H9 (cell line): ENCODE results near the gene CRYM. TPM values are rescaled to one million over a fixed set of nuclear protein-coding genes. Genes with fewer than 3 reads are reported as not detected.

Experiments used
- DNase-seq: peaks from one replicate; pipeline ENCODE4 v3.0.0-alpha.2; 2017
- H2AFZ ChIP-seq: one replicate; pipeline ENCODE4 v1.6.1; 2013; ENCODE audit warnings: mild to moderate bottlenecking, low read length, control low read depth, moderate library complexity
- H2AK5ac ChIP-seq: 2 replicates; pipeline ENCODE4 v1.6.1; 2013; ENCODE audit warnings: low read length, control low read depth, mixed read lengths; ENCODE audit not compliant: insufficient read length
- H2BK120ac ChIP-seq: one replicate; pipeline ENCODE4 v1.6.1; 2013; ENCODE audit warnings: low read depth, mild to moderate bottlenecking, low read length, control low read depth, inconsistent platforms; ENCODE audit not compliant: poor library complexity, severe bottlenecking
- H2BK12ac ChIP-seq: 2 replicates; pipeline ENCODE4 v1.6.1; 2013; ENCODE audit warnings: low read length, control low read depth, mixed read lengths, low read depth; ENCODE audit not compliant: insufficient read length
- H2BK15ac ChIP-seq: 2 replicates; pipeline ENCODE4 v1.6.1; 2013; ENCODE audit warnings: low read depth, low read length, control low read depth
- H2BK20ac ChIP-seq: one replicate; pipeline ENCODE4 v1.6.1; 2013; ENCODE audit warnings: low read depth, mild to moderate bottlenecking, low read length, control low read depth, inconsistent platforms; ENCODE audit not compliant: poor library complexity, severe bottlenecking
- H2BK5ac ChIP-seq: 2 replicates; pipeline ENCODE4 v1.6.1; 2013; ENCODE audit warnings: low read length, control low read depth, mixed read lengths; ENCODE audit not compliant: insufficient read length
- H3K14ac ChIP-seq: 2 replicates; pipeline ENCODE4 v1.6.1; 2013; ENCODE audit warnings: low read length, control low read depth; ENCODE audit not compliant: insufficient read depth
- H3K18ac ChIP-seq: 2 replicates; pipeline ENCODE4 v1.6.1; 2013; ENCODE audit warnings: low read depth, mild to moderate bottlenecking, mixed read lengths, low read length, control low read depth; ENCODE audit not compliant: insufficient read length
- H3K23ac ChIP-seq: 2 replicates; pipeline ENCODE4 v1.6.1; 2013; ENCODE audit warnings: low read length, control low read depth, mixed read lengths, low read depth; ENCODE audit not compliant: insufficient read length
- H3K23me2 ChIP-seq: 2 replicates; pipeline ENCODE4 v1.6.1; 2013; ENCODE audit warnings: low read depth, mild to moderate bottlenecking, mixed read lengths, low read length, control low read depth; ENCODE audit not compliant: insufficient read length, poor library complexity, severe bottlenecking
- H3K27ac ChIP-seq: 2 replicates; pipeline ENCODE4 v1.5.1; 2013; ENCODE audit warnings: low read length, control low read depth, mixed read lengths, low read depth; ENCODE audit not compliant: insufficient read length
- H3K27me3 ChIP-seq: 2 replicates; pipeline ENCODE4 v1.6.1; 2013; ENCODE audit warnings: low read length, control low read depth, inconsistent platforms; ENCODE audit not compliant: insufficient read depth
- H3K4ac ChIP-seq: 2 replicates; pipeline ENCODE4 v1.6.1; 2013; ENCODE audit warnings: low read depth, mild to moderate bottlenecking, control low read depth, inconsistent platforms, low read length, moderate library complexity
- H3K4me1 ChIP-seq: 2 replicates; pipeline ENCODE4 v1.6.1; 2013; ENCODE audit warnings: low read length, control low read depth, inconsistent platforms; ENCODE audit not compliant: insufficient read depth
- H3K4me2 ChIP-seq: 2 replicates; pipeline ENCODE4 v1.6.1; 2013; ENCODE audit warnings: low read length, control low read depth, mixed read lengths; ENCODE audit not compliant: insufficient read length, insufficient read depth
- H3K56ac ChIP-seq: 2 replicates; pipeline ENCODE4 v1.6.1; 2013; ENCODE audit warnings: low read depth, mild to moderate bottlenecking, mixed read lengths, low read length, control low read depth; ENCODE audit not compliant: insufficient read length
- H3K79me1 ChIP-seq: 2 replicates; pipeline ENCODE4 v1.6.1; 2013; ENCODE audit warnings: low read depth, mild to moderate bottlenecking, moderate library complexity, low read length, control low read depth, inconsistent platforms; ENCODE audit not compliant: insufficient read depth, poor library complexity, severe bottlenecking
- H3K79me2 ChIP-seq: 2 replicates; pipeline ENCODE4 v1.6.1; 2013; ENCODE audit warnings: low read length, control low read depth, inconsistent platforms; ENCODE audit not compliant: insufficient read depth
- H3K9ac ChIP-seq: 2 replicates; pipeline ENCODE4 v1.6.1; 2013; ENCODE audit warnings: low read length, control low read depth, mixed read lengths; ENCODE audit not compliant: insufficient read length; ENCODE audit errors: extremely low read depth
- H3K9me3 ChIP-seq: one replicate; pipeline ENCODE4 v1.6.1; 2013; ENCODE audit warnings: low read depth, low read length, inconsistent platforms; ENCODE audit not compliant: control insufficient read depth
- H3T11ph ChIP-seq: one replicate; pipeline ENCODE4 v1.6.1; 2013; ENCODE audit warnings: mild to moderate bottlenecking, low read length, control low read depth, inconsistent platforms
- H4K20me1 ChIP-seq: one replicate; pipeline ENCODE4 v1.6.1; 2013; ENCODE audit not compliant: control insufficient read depth, insufficient read length, insufficient read depth
- H4K5ac ChIP-seq: 2 replicates; pipeline ENCODE4 v1.6.1; 2013; ENCODE audit warnings: low read depth, mild to moderate bottlenecking, mixed read lengths, low read length, control low read depth; ENCODE audit not compliant: insufficient read length
- H4K8ac ChIP-seq: replicated peaks from 2 replicates; pipeline ENCODE4 v1.6.1; 2013; ENCODE audit warnings: low read length, control low read depth, mixed read lengths, low read depth; ENCODE audit not compliant: insufficient read length
- H4K91ac ChIP-seq: 2 replicates; pipeline ENCODE4 v1.6.1; 2013; ENCODE audit warnings: low read depth, mild to moderate bottlenecking, moderate library complexity, mixed read lengths, low read length, control low read depth; ENCODE audit not compliant: insufficient read length
- H3K27ac Mint-ChIP-seq, 3 experiments: 2 replicates in 2 of 3; 3 replicates in 1 of 3; pipeline ENCODE4 v1.8.0; 2020 to 2021; ENCODE audit warnings: mixed read lengths in 3 of 3, mild to moderate bottlenecking in 1 of 3, moderate library complexity in 1 of 3
- H3K27me3 Mint-ChIP-seq: 2 replicates; pipeline ENCODE4 v1.8.0; 2021; ENCODE audit warnings: low read depth, mild to moderate bottlenecking, moderate library complexity, mixed read lengths
- H3K36me3 Mint-ChIP-seq, 3 experiments: 2 replicates in 2 of 3; 3 replicates in 1 of 3; pipeline ENCODE4 v1.8.0; 2020 to 2021; ENCODE audit warnings: low read depth in 3 of 3, mixed read lengths in 3 of 3; ENCODE audit not compliant: insufficient read depth in 1 of 3
- H3K4me1 Mint-ChIP-seq, 2 experiments: 2 replicates each; pipeline ENCODE4 v1.8.0; 2020; ENCODE audit warnings: mixed read lengths in 2 of 2
- H3K4me3 Mint-ChIP-seq, 2 experiments: 2 replicates in 1 of 2; 3 replicates in 1 of 2; pipeline ENCODE4 v1.8.0; 2020 to 2021; ENCODE audit warnings: mild to moderate bottlenecking in 2 of 2, mixed read lengths in 2 of 2, moderate library complexity in 1 of 2
- H3K9me3 Mint-ChIP-seq, 2 experiments: 2 replicates in 1 of 2; 3 replicates in 1 of 2; pipeline ENCODE4 v1.8.0; 2020; ENCODE audit warnings: mild to moderate bottlenecking in 2 of 2, mixed read lengths in 2 of 2, moderate library complexity in 1 of 2
- CTCF ChIP-seq: fragments of 200-600 bp; sonication (generic); conservative IDR thresholded peaks from 3 replicates; pipeline ENCODE4 v1.8.0; 2021; ENCODE audit warnings: antibody characterized with exemption, mild to moderate bottlenecking
- WGBS: extraction: QIAGEN DNeasy Blood & Tissue Kit; methylation state at CpG from one replicate; pipeline ENCODE4 v1.1.7; 2013; ENCODE audit warnings: missing lambda C conversion rate, low lambda C conversion rate, mixed read lengths; ENCODE audit not compliant: insufficient read length; ENCODE audit errors: extremely low coverage; 5-methylcytosine and 5-hydroxymethylcytosine counted together
- total RNA-seq: library from RNA; stranded (reverse); gene quantifications from 2 replicates; pipeline ENCODE4 v1.2.1, GENCODE V29; 2021

The CRYM gene
- total RNA-seq, 1 experiment from 2014 or later = 17.8 TPM

DNA sequence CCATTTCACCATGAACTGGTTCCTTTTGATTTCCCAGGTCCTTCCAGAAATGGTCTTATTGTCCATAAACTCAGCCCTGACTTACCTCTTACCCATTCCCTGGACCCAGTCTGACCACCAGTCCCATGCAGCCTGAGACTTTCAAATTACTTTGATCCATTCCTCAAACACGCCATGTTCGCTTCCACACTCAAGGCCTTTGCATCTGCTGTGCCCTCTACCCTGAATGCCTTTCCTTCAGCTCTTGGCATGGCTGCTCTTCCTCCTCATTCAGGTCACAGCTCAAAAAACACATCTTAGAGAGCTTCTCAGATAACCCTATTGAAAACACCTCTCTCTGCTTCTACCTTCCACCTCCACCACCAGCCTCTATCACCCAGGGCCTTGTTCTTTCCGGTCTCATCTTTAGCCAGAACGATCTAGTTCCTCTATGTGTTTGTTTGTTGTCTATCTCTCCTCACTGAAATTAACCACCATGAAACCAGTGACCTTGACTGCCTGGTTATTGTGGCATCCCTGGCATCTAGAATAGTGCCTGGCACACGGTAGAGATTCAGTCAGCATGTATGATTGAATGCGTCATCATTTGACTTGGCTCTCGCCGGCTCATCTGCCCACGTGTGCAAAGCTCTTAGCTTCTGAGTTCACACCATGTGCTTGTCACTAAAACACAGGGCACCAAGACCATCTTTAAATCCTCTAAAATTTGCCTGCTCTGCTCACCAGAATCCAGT, 12.8 kb downstream of the CRYM start:
- no peaks in the 10 kb centered on the region for H3K9me3 ChIP-seq
- H3K14ac ChIP-seq = no peak overlapping the region
- no peak overlapping the region for H3K27ac ChIP-seq
- H2BK5ac ChIP-seq = no peak overlapping the region
- H3K4me1 ChIP-seq = no peaks in the 10 kb centered on the region
- no peaks in the 10 kb centered on the region for H3K79me1 ChIP-seq
- Mint-ChIP-seq H3K36me3 (peaks cover 0 to 3% (median 2%) of the 10 kb centered on the region in 3 experiments; a peak in 4 of 7 replicates), H3K27me3 (no peaks in the 10 kb centered on the region; the same call in 1 of the 2 replicates), H3K27ac (no peak overlapping the region), H3K4me1 (no peaks in the 10 kb centered on the region; a peak in 2 of 4 replicates), H3K9me3 (no peaks in the 10 kb centered on the region), H3K4me3 (no peak overlapping the region)
- no peak overlapping the region for H3K23ac ChIP-seq
- H2AFZ ChIP-seq = no peak overlapping the region
- no peak overlapping the region for H3K4ac ChIP-seq
- no peak for TF ChIP-seq CTCF
- H2BK12ac ChIP-seq = no peak overlapping the region
- H3K9ac ChIP-seq = no peak overlapping the region
- no peaks in the 10 kb centered on the region for H3K27me3 ChIP-seq
- H4K5ac ChIP-seq = no peak overlapping the region
- H4K20me1 ChIP-seq = no peaks in the 10 kb centered on the region
- H2BK15ac ChIP-seq = no peak overlapping the region
- H3K56ac ChIP-seq = no peak overlapping the region
- no peak overlapping the region for H4K8ac ChIP-seq
- H4K91ac ChIP-seq = no peak overlapping the region
- WGBS = no CpG with 5 or more reads among the region's 9 CpGs
- H3T11ph ChIP-seq = no peak overlapping the region
- H2AK5ac ChIP-seq = no peak overlapping the region
- DNase-seq = no peak
- H2BK120ac ChIP-seq = no peak overlapping the region
- H2BK20ac ChIP-seq = no peak overlapping the region
- H3K18ac ChIP-seq = no peak overlapping the region
- H3K79me2 ChIP-seq = no peaks in the 10 kb centered on the region
- H3K4me2 ChIP-seq = no peak overlapping the region
- no peaks in the 10 kb centered on the region for H3K23me2 ChIP-seq
